IMR-90 (cell line): ENCODE results near the gene LTBP2.

ENCODE experiments used
- BHLHE40 ChIP-seq: fragments of 150-350 bp; IDR thresholded peaks from 2 replicates; pipeline ENCODE4 v1.6.1; 2016; ENCODE audit warnings: mild to moderate bottlenecking, low read depth, low read length
- CEBPB ChIP-seq: IDR thresholded peaks from 2 replicates; pipeline ENCODE4 v1.6.1; 2012; ENCODE audit warnings: low read depth, low read length, improper control_type of control experiment
- FOS ChIP-seq: fragments of 150-350 bp; IDR thresholded peaks from 2 replicates; pipeline ENCODE4 v1.6.1; 2016; ENCODE audit warnings: low read depth, low read length
- MAZ ChIP-seq: IDR thresholded peaks from 2 replicates; pipeline ENCODE4 v1.6.1; 2012; ENCODE audit warnings: low read depth, mild to moderate bottlenecking, low read length, improper control_type of control experiment, moderate library complexity, borderline replicate concordance
- POLR2A ChIP-seq: IDR thresholded peaks from 2 replicates; pipeline ENCODE4 v1.6.1; 2012; ENCODE audit warnings: mild to moderate bottlenecking, low read depth, low read length
- RAD21 ChIP-seq: IDR thresholded peaks from 2 replicates; pipeline ENCODE4 v1.6.1; 2012; ENCODE audit warnings: low read length, improper control_type of control experiment
- RFX5 ChIP-seq: IDR thresholded peaks from 2 replicates; pipeline ENCODE4 v1.8.0; 2012; ENCODE audit warnings: low read depth, mild to moderate bottlenecking, low read length, moderate library complexity
- TF ChIP-seq, protein P1 (sequence below): conservative IDR thresholded peaks from 2 replicates; pipeline ENCODE4 v1.5.1; 2012; ENCODE audit warnings: mild to moderate bottlenecking, low read depth, low read length, improper control_type of control experiment

DNA sequence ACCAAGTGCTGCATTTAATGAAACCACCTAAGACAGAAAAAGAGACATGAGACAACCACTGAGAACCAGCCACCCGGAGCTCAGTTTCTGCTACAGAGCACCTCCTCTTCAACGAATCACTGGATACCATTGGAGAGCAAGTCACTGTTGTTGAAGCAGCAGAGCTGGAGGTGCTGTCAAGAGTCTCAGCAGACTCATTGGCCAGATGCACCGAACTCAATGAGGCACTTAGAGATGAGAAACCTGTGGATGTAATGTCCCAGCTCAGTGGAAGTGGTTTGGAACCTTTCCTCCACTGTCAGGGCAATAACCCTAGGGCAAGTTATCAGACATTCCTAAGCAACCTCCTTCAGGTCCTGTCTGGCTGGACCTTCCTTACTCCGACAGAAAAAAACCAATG is 132.0 kb downstream of the LTBP2 start:
- TF ChIP-seq FOS: no peak
- TF ChIP-seq POLR2A: no peak
- TF ChIP-seq CEBPB: no peak
- TF ChIP-seq, protein P1, sequence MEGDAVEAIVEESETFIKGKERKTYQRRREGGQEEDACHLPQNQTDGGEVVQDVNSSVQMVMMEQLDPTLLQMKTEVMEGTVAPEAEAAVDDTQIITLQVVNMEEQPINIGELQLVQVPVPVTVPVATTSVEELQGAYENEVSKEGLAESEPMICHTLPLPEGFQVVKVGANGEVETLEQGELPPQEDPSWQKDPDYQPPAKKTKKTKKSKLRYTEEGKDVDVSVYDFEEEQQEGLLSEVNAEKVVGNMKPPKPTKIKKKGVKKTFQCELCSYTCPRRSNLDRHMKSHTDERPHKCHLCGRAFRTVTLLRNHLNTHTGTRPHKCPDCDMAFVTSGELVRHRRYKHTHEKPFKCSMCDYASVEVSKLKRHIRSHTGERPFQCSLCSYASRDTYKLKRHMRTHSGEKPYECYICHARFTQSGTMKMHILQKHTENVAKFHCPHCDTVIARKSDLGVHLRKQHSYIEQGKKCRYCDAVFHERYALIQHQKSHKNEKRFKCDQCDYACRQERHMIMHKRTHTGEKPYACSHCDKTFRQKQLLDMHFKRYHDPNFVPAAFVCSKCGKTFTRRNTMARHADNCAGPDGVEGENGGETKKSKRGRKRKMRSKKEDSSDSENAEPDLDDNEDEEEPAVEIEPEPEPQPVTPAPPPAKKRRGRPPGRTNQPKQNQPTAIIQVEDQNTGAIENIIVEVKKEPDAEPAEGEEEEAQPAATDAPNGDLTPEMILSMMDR: no peak
- TF ChIP-seq RFX5: no peak
- no peak for TF ChIP-seq MAZ
- TF ChIP-seq RAD21: no peak
- no peak for TF ChIP-seq BHLHE40
